ENCODE data around the gene PLA2G2C. TPM values are rescaled to one million over a fixed set of nuclear protein-coding genes. Genes with fewer than 3 reads are reported as not detected.
"Not testable (repeated sequence)": the region's sequence is repeated elsewhere in the genome, so short reads cannot be mapped to it uniquely, and the experiment has no call there.

The PLA2G2C gene
- total RNA-seq, 2 experiments from 2014 or later, result 0.29 to 0.59 TPM

DNA sequence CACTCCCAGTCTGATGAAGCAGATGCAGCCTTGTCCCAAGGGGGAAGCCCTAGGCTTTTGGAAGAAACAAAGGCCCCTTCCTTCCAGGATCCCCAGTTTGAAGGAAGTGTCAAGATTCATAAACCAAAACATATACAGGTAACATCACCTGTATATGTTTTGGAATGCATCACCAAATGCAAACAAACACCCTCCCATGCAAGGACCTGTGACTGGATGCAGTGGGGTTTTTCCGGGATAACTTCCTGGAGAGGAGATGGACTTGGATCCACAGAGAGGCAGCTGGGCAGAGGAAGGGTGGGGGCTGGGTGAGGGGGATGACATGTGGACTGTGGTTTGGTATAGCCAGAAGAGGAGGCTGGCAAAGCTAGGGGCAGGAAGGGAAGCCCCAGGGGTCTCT is 48.7 kb downstream of the PLA2G2C start:
- ChIA-PET POLR2A (no interaction called here), CTCF (no interaction called here)
- Mint-ChIP-seq H3K9me3 (no peaks in the 10 kb centered on the region), H3K4me1 (ENCODE audit: low read depth) (no peaks in the 10 kb centered on the region), H3K36me3 (ENCODE audit: low read depth) (no peaks in the 10 kb centered on the region), H3K4me3 (no peak overlapping the region), H3K27ac (no peak overlapping the region), H3K27me3 (peaks cover 8% of the 10 kb centered on the region)
- ATAC-seq (no peak), DNase-seq (no peak)
- TF ChIP-seq, protein P1, sequence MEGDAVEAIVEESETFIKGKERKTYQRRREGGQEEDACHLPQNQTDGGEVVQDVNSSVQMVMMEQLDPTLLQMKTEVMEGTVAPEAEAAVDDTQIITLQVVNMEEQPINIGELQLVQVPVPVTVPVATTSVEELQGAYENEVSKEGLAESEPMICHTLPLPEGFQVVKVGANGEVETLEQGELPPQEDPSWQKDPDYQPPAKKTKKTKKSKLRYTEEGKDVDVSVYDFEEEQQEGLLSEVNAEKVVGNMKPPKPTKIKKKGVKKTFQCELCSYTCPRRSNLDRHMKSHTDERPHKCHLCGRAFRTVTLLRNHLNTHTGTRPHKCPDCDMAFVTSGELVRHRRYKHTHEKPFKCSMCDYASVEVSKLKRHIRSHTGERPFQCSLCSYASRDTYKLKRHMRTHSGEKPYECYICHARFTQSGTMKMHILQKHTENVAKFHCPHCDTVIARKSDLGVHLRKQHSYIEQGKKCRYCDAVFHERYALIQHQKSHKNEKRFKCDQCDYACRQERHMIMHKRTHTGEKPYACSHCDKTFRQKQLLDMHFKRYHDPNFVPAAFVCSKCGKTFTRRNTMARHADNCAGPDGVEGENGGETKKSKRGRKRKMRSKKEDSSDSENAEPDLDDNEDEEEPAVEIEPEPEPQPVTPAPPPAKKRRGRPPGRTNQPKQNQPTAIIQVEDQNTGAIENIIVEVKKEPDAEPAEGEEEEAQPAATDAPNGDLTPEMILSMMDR (IDR thresholded peaks at IDR 0.05), result no peak
- intact Hi-C loops (cut with micrococcal nuclease), result no loop called here

DNA sequence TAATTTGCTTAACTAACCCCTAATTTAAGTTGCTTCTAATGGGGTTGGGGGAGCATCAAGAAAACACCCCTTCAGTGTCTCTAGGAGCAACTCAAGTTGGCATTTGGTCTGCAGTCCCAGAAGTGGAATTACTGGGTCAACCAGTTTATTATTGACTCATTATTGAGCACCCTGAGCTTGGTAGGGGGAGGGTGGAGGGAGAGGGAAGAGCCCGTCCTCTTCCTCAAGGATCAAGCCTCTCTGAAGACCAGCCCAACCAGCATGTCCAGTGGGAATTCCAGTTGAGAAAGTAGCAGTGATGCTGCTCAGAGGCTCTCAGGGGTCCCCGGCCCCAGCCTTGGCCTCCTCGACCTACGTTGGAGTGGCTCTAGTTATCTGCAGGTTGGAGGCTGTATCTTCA is 49.3 kb downstream of the PLA2G2C start:
- no peaks in the 10 kb centered on the region for H3K4me1 Mint-ChIP-seq (ENCODE audit: low read depth)
- no peak for DNase-seq
- intact Hi-C loops (cut with micrococcal nuclease), result no loop called here
- H3K36me3 Mint-ChIP-seq (ENCODE audit: low read depth), result no peaks in the 10 kb centered on the region
- no peak overlapping the region for H3K27ac Mint-ChIP-seq
- ATAC-seq, result no peak
- TF ChIP-seq, protein P1 (IDR thresholded peaks at IDR 0.05), result no peak
- POLR2A ChIA-PET, result no interaction called here
- no peaks in the 10 kb centered on the region for H3K9me3 Mint-ChIP-seq
- H3K27me3 Mint-ChIP-seq, result peaks cover 8% of the 10 kb centered on the region
- CTCF ChIA-PET, result no interaction called here
- H3K4me3 Mint-ChIP-seq, result no peak overlapping the region

DNA sequence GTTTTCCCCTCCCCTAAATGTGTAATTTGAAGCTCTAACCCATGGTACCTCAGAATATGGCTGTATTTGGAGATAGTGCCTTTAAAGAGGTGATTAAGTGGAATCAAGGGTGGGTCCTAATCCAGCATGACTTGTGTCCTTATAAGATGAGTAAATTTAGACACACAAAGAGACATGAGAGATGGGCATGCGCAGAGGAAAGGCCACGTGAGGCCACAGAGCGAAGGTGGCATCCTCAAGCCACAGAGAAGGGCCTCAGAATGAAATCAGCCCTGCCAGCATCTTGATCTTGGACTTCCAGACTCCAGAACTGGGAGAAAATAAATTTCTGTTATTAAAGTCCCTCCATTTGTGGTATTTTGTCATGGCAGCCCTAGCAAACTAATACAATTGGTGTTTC is 50.1 kb downstream of the PLA2G2C start:
- no peak for ATAC-seq
- TF ChIP-seq, protein P1 (IDR thresholded peaks at IDR 0.05), result no peak
- Mint-ChIP-seq H3K27ac (no peak overlapping the region), H3K4me3 (no peak overlapping the region), H3K4me1 (ENCODE audit: low read depth) (no peaks in the 10 kb centered on the region), H3K9me3 (no peaks in the 10 kb centered on the region), H3K36me3 (ENCODE audit: low read depth) (no peaks in the 10 kb centered on the region), H3K27me3 (peaks cover 10% of the 10 kb centered on the region)
- no peak for DNase-seq
- POLR2A ChIA-PET, result no interaction called here
- intact Hi-C loops (cut with micrococcal nuclease), result no loop called here
- CTCF ChIA-PET, result no interaction called here

DNA sequence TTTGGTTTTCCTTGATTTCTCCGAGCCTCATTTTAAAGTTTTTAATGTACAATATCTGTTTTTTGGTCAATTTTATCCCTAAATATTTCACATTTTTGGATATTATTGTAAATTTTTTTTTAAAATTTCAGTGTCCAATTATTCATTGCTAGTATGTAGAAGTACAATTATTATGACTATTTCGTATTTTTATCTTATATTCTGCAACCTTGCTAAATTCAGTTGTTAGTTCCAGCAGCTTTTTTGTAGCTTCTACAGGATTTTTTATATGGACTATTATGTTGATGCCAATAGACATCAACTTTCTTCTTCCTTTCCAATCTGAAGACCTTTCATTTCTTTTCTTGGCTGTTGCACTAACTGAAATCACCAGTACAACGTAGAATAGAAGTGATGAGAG is 51.3 kb downstream of the PLA2G2C start:
- ChIA-PET CTCF (no interaction called here), POLR2A (no interaction called here)
- Mint-ChIP-seq H3K27me3 (peaks cover 11% of the 10 kb centered on the region), H3K9me3 (no peaks in the 10 kb centered on the region), H3K4me3 (no peak overlapping the region), H3K27ac (no peak overlapping the region), H3K4me1 (ENCODE audit: low read depth) (no peaks in the 10 kb centered on the region), H3K36me3 (ENCODE audit: low read depth) (no peaks in the 10 kb centered on the region)
- no peak for DNase-seq
- intact Hi-C loops (cut with micrococcal nuclease), result no loop called here
- no peak for ATAC-seq
- TF ChIP-seq, protein P1 (IDR thresholded peaks at IDR 0.05), result no peak

DNA sequence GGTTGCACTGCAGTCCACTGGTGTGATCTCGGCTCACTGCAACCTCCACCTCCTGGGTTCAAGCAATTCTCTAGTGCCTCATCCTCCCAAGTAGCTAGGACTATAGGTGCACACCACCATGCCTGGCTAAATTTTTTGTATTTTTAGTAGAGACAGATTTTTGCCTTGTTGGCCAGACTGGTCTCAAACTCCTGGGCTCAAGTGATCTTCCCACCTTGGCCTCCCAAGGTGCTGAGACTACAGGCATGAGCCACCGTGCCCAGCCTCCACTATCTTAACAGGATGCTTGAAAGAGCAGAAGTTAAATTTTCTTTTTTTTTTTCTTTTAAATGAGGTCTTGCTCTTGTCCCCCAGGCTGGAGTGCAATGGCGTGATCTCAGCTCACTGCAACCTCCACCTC is 55.8 kb downstream of the PLA2G2C start:
- ATAC-seq, CTCF ChIA-PET: not testable (repeated sequence)
- POLR2A ChIA-PET, result interaction anchor here (0.9 kb wide), 1 partner anchor 16 kb away, joined by 3 read pairs; no protein-coding TSS in a partner anchor

More for the DNA sequence above, 55.8 kb downstream of the PLA2G2C start:
- H3K27me3 Mint-ChIP-seq, result peaks cover 11% of the 10 kb centered on the region
- H3K4me1 Mint-ChIP-seq (ENCODE audit: low read depth); H3K36me3 Mint-ChIP-seq (ENCODE audit: low read depth); H3K4me3 Mint-ChIP-seq; intact Hi-C loops (cut with micrococcal nuclease); H3K27ac Mint-ChIP-seq; DNase-seq; H3K9me3 Mint-ChIP-seq: not testable (repeated sequence)
